ENCODE data around the gene MAP3K20.

Gene MAP3K20

GRCh38 chr2:173146590-173146989 is 70.9 kb downstream of the MAP3K20 start:
- no peak overlapping the region for H3K9ac ChIP-seq (ENCODE audit: low read length)
- no peak for TF ChIP-seq EZH2phosphoT487 (IDR thresholded peaks at IDR 0.05; ENCODE audit: low read depth)
- TF ChIP-seq, protein P1, sequence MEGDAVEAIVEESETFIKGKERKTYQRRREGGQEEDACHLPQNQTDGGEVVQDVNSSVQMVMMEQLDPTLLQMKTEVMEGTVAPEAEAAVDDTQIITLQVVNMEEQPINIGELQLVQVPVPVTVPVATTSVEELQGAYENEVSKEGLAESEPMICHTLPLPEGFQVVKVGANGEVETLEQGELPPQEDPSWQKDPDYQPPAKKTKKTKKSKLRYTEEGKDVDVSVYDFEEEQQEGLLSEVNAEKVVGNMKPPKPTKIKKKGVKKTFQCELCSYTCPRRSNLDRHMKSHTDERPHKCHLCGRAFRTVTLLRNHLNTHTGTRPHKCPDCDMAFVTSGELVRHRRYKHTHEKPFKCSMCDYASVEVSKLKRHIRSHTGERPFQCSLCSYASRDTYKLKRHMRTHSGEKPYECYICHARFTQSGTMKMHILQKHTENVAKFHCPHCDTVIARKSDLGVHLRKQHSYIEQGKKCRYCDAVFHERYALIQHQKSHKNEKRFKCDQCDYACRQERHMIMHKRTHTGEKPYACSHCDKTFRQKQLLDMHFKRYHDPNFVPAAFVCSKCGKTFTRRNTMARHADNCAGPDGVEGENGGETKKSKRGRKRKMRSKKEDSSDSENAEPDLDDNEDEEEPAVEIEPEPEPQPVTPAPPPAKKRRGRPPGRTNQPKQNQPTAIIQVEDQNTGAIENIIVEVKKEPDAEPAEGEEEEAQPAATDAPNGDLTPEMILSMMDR (IDR thresholded peaks at IDR 0.05; ENCODE audit: low read depth, low read length) = no peak

DNA sequence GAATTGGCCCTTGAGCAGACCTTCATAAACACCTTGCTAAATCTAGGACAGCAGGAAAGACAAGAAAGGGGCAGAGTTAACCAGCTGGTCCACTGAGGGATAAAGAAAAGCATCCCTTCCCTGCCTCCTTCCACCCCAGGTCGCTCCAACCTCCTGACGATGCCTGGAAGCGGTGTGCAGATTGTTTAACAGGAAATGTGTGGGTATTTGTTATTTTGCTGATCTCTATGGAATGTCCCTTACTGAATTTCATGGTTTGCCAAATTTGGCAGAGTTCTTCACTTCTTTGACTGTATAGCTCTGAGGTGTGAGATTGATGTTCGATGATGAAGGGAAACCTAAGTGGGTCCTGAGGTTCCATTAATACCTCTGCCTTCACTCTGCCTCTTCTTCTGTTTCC is 72.9 kb downstream of the MAP3K20 start:
- Histone ChIP-seq H3K4me2 (ENCODE audit: low read length) (no peak overlapping the region), H3K36me3 (replicated peaks; ENCODE audit: low read depth, low read length) (no peaks in the 10 kb centered on the region)

More at GRCh38 chr2:173146590-173146989, 70.9 kb downstream of the MAP3K20 start:
- peaks cover 11% of the 10 kb centered on the region for H3K4me1 ChIP-seq (ENCODE audit: low read length)
- no peak overlapping the region for H3K27ac ChIP-seq (ENCODE audit: low read length)
- H3K79me2 ChIP-seq (ENCODE audit: low read length) = no peaks in the 10 kb centered on the region
- peaks cover 2% of the 10 kb centered on the region for H3K36me3 ChIP-seq (replicated peaks; ENCODE audit: low read depth, low read length)
- H4K20me1 ChIP-seq (ENCODE audit: insufficient read depth, low read length) = 0 out of 2 replicates have a peak, but pooled peaks cover 4% of the 10 kb centered on the region
- no peak overlapping the region for H3K4me3 ChIP-seq (ENCODE audit: low read length)
- H3K27me3 ChIP-seq (ENCODE audit: low read depth, low read length) = no peaks in the 10 kb centered on the region
- H3K9me3 ChIP-seq (ENCODE audit: insufficient read depth, low read length) = peaks cover 3% of the 10 kb centered on the region; the same call in 1 of the 2 replicates
- no peak overlapping the region for H2AFZ ChIP-seq (ENCODE audit: low read depth, low read length)
- no peak overlapping the region for H3K4me2 ChIP-seq (ENCODE audit: low read length)

DNA sequence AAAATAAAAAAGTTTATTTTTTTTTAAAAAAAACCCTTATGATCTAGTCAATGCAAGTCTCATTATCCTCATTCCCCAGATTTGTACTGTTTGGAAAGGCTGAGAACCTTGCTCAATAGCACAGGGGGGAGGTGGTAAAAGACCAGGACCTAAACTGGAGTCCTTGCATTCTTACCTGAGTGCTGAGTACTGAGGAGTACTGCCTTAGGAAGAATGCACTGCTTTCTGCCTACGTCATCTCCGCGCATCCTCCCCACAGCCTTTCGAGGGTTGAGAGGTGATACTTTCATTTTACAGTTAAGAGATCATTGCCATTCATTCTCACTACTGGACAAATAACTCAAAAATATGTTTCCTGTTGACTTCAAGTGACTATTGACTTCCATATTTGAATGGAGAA is 73.8 kb downstream of the MAP3K20 start:
- H3K27me3 ChIP-seq (ENCODE audit: low read depth, low read length) = no peaks in the 10 kb centered on the region
- no peak overlapping the region for H3K4me3 ChIP-seq (ENCODE audit: low read length)
- 0 out of 2 replicates have a peak, but pooled peaks cover 11% of the 10 kb centered on the region for H4K20me1 ChIP-seq (ENCODE audit: insufficient read depth, low read length)
- no peak overlapping the region for H3K9ac ChIP-seq (ENCODE audit: low read length)
- H3K4me2 ChIP-seq (ENCODE audit: low read length) = no peak overlapping the region
- no peak overlapping the region for H3K27ac ChIP-seq (ENCODE audit: low read length)
- no peaks in the 10 kb centered on the region for H3K36me3 ChIP-seq (replicated peaks; ENCODE audit: low read depth, low read length)
- no peak overlapping the region for H2AFZ ChIP-seq (ENCODE audit: low read depth, low read length)
- H3K4me1 ChIP-seq (ENCODE audit: low read length) = peaks cover 15% of the 10 kb centered on the region
- no peaks in the 10 kb centered on the region for H3K9me3 ChIP-seq (ENCODE audit: insufficient read depth, low read length)
- no peak for TF ChIP-seq EZH2phosphoT487 (IDR thresholded peaks at IDR 0.05; ENCODE audit: low read depth)
- TF ChIP-seq, protein P1 (IDR thresholded peaks at IDR 0.05; ENCODE audit: low read depth, low read length) = no peak
- H3K79me2 ChIP-seq (ENCODE audit: low read length) = no peaks in the 10 kb centered on the region

More for the DNA sequence above, 72.9 kb downstream of the MAP3K20 start:
- Histone ChIP-seq H2AFZ (ENCODE audit: low read depth, low read length) (no peak overlapping the region), H3K4me1 (ENCODE audit: low read length) (peaks cover 15% of the 10 kb centered on the region), H3K4me3 (ENCODE audit: low read length) (no peak overlapping the region), H3K27me3 (ENCODE audit: low read depth, low read length) (no peaks in the 10 kb centered on the region), H3K79me2 (ENCODE audit: low read length) (no peaks in the 10 kb centered on the region), H3K27ac (ENCODE audit: low read length) (no peak overlapping the region), H3K9me3 (ENCODE audit: insufficient read depth, low read length) (no peaks in the 10 kb centered on the region), H3K9ac (ENCODE audit: low read length) (no peak overlapping the region), H4K20me1 (ENCODE audit: insufficient read depth, low read length) (0 out of 2 replicates have a peak, but pooled peaks cover 11% of the 10 kb centered on the region)
- no peak for TF ChIP-seq EZH2phosphoT487 (IDR thresholded peaks at IDR 0.05; ENCODE audit: low read depth)
- TF ChIP-seq, protein P1 (IDR thresholded peaks at IDR 0.05; ENCODE audit: low read depth, low read length) = no peak

DNA sequence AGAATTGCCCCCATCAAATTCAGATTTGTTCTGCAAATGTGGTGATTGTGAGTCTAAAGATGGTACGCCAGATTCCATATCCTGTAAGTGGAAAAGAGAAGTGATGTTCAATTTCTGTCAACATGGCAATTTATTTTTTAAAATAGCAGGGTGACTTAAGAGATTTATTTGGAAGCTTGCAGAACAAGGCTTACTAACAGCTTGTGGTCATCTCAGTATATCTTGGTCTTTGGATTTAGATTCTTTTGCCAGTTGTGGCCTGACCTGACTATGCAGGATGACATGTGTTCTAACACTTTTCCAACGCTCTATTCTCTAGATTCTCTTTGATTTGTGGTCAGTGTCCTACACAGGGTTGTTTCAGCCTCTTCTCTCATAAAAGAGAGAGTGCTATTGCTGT is 74.4 kb downstream of the MAP3K20 start:
- no peak overlapping the region for H3K9ac ChIP-seq (ENCODE audit: low read length)
- 0 out of 2 replicates have a peak, but pooled peaks cover 11% of the 10 kb centered on the region for H4K20me1 ChIP-seq (ENCODE audit: insufficient read depth, low read length)
- H3K4me3 ChIP-seq (ENCODE audit: low read length) = no peak overlapping the region
- H3K79me2 ChIP-seq (ENCODE audit: low read length) = no peaks in the 10 kb centered on the region
- peaks cover 15% of the 10 kb centered on the region for H3K4me1 ChIP-seq (ENCODE audit: low read length)
- TF ChIP-seq, protein P1 (IDR thresholded peaks at IDR 0.05; ENCODE audit: low read depth, low read length) = no peak
- no peak for TF ChIP-seq EZH2phosphoT487 (IDR thresholded peaks at IDR 0.05; ENCODE audit: low read depth)
- no peak overlapping the region for H3K27ac ChIP-seq (ENCODE audit: low read length)
- H3K4me2 ChIP-seq (ENCODE audit: low read length) = no peak overlapping the region
- H2AFZ ChIP-seq (ENCODE audit: low read depth, low read length) = no peak overlapping the region
- no peaks in the 10 kb centered on the region for H3K36me3 ChIP-seq (replicated peaks; ENCODE audit: low read depth, low read length)
- H3K9me3 ChIP-seq (ENCODE audit: insufficient read depth, low read length) = no peaks in the 10 kb centered on the region
- H3K27me3 ChIP-seq (ENCODE audit: low read depth, low read length) = no peaks in the 10 kb centered on the region
